Hepatocyte (in vitro differentiated cells): ENCODE results near the gene VOPP1. TPM values are rescaled to one million over a fixed set of nuclear protein-coding genes. Genes with fewer than 3 reads are reported as not detected.

Experiments used
- DNase-seq: peaks from one replicate; pipeline ENCODE4 v3.0.0-alpha.2; 2016; ENCODE audit warnings: low spot score
- H2AFZ ChIP-seq: fragments of 200-600 bp; sonication (generic); 2 replicates; pipeline ENCODE4 v1.6.0; 2016; ENCODE audit warnings: antibody characterized with exemption, mild to moderate bottlenecking
- H3K27ac ChIP-seq: fragments of 200-600 bp; sonication (generic); 2 replicates; pipeline ENCODE4 v1.5.1; 2016; ENCODE audit warnings: mild to moderate bottlenecking
- H3K27me3 ChIP-seq: fragments of 200-600 bp; sonication (generic); 2 replicates; pipeline ENCODE4 v1.6.1; 2016
- H3K36me3 ChIP-seq: fragments of 200-600 bp; sonication (generic); replicated peaks from 2 replicates; pipeline ENCODE4 v1.5.1; 2016; ENCODE audit warnings: low read depth; ENCODE audit not compliant: insufficient read depth
- H3K4me1 ChIP-seq: fragments of 200-600 bp; sonication (generic); 2 replicates; pipeline ENCODE4 v1.5.1; 2016; ENCODE audit warnings: mild to moderate bottlenecking, moderate library complexity; ENCODE audit not compliant: insufficient read depth
- H3K4me2 ChIP-seq: fragments of 200-600 bp; sonication (generic); 2 replicates; pipeline ENCODE4 v1.6.0; 2016
- H3K4me3 ChIP-seq: fragments of 200-600 bp; sonication (generic); 2 replicates; pipeline ENCODE4 v1.5.1; 2016; ENCODE audit warnings: mild to moderate bottlenecking
- H3K79me2 ChIP-seq: fragments of 200-600 bp; sonication (generic); 2 replicates; pipeline ENCODE4 v1.6.0; 2017; ENCODE audit warnings: mild to moderate bottlenecking
- H3K9me2 ChIP-seq: fragments of 200-600 bp; sonication (generic); replicated peaks from 2 replicates; pipeline ENCODE4 v1.6.0; 2017; ENCODE audit warnings: mild to moderate bottlenecking; ENCODE audit not compliant: insufficient read depth
- H3K9me3 ChIP-seq: fragments of 200-600 bp; sonication (generic); 2 replicates; pipeline ENCODE4 v1.5.1; 2016; ENCODE audit warnings: low read depth, mild to moderate bottlenecking
- H4K20me1 ChIP-seq: fragments of 200-600 bp; sonication (generic); 2 replicates; pipeline ENCODE4 v1.6.0; 2016; ENCODE audit warnings: mild to moderate bottlenecking; ENCODE audit not compliant: insufficient read depth, poor library complexity, severe bottlenecking
- CTCF ChIP-seq: fragments of 200-600 bp; sonication (generic); IDR thresholded peaks from 2 replicates; pipeline ENCODE4 v1.5.1; 2016; ENCODE audit warnings: antibody characterized with exemption, mild to moderate bottlenecking; ENCODE audit not compliant: poor library complexity
- EZH2 ChIP-seq: fragments of 200-600 bp; sonication (generic); IDR thresholded peaks from 2 replicates; pipeline ENCODE4 v1.6.1; 2016; ENCODE audit warnings: antibody characterized with exemption, mild to moderate bottlenecking, borderline replicate concordance
- EZH2phosphoT487 ChIP-seq: fragments of 200-600 bp; sonication (generic); IDR thresholded peaks from one replicate; pipeline ENCODE4 v1.6.1; 2018; ENCODE audit warnings: antibody characterized with exemption, mild to moderate bottlenecking, low read depth, moderate library complexity; ENCODE audit not compliant: unreplicated experiment, severe bottlenecking
- WGBS: methylation state at CpG from one replicate; pipeline ENCODE4 v1.1.6; 2016; ENCODE audit warnings: low lambda C conversion rate; ENCODE audit errors: missing lambda C conversion rate; 5-methylcytosine and 5-hydroxymethylcytosine counted together
- polyA plus RNA-seq: library from polyadenylated mRNA; unstranded; fragments of >200 nt; fragmentation: Nextera tagmentation; extraction: Ambion mirVana; gene quantifications from 2 replicates; pipeline ENCODE4 v1.2.1, GENCODE V29; 2016
- total RNA-seq: library from RNA; depleted of rRNA; stranded (reverse); fragments of >200 nt; gene quantifications from 2 replicates; pipeline ENCODE4 v1.2.3, GENCODE V29; 2014

The VOPP1 gene
- total and polyA plus RNA-seq, 2 experiments from 2014 or later, result 6.5 to 25.3 TPM

- Histone ChIP-seq H3K4me1 (no peaks in the 10 kb centered on the region), H2AFZ (no peak overlapping the region), H3K9me3 (no peaks in the 10 kb centered on the region), H3K27ac (no peak overlapping the region), H3K36me3 (no peaks in the 10 kb centered on the region), H4K20me1 (no peaks in the 10 kb centered on the region), H3K27me3 (no peaks in the 10 kb centered on the region), H3K4me2 (no peak overlapping the region), H3K79me2 (no peaks in the 10 kb centered on the region), H3K4me3 (no peak overlapping the region), H3K9me2 (no peaks in the 10 kb centered on the region)
- no peak for TF ChIP-seq EZH2
- no peak for TF ChIP-seq EZH2phosphoT487
- TF ChIP-seq CTCF, result no peak
- DNase-seq, result no peak
- WGBS, result 95% methylated on average over 20 of the region's 21 CpGs
Observed at GRCh38 chr7:55524558-55525310, 47.6 kb downstream of the VOPP1 start.

GRCh38 chr7:55523366-55523765 lies 48.9 kb downstream of the VOPP1 start:
- H3K4me3 ChIP-seq, result no peak overlapping the region
- H3K4me2 ChIP-seq, result no peak overlapping the region
- DNase-seq, result no peak
- H3K79me2 ChIP-seq, result no peaks in the 10 kb centered on the region
- no peak overlapping the region for H3K27ac ChIP-seq
- no peak overlapping the region for H2AFZ ChIP-seq
- no peaks in the 10 kb centered on the region for H3K9me2 ChIP-seq
- H3K4me1 ChIP-seq, result no peaks in the 10 kb centered on the region
- no peaks in the 10 kb centered on the region for H3K9me3 ChIP-seq
- WGBS, result 78% methylated on average over 2 of the region's 2 CpGs
- H3K27me3 ChIP-seq, result no peaks in the 10 kb centered on the region
- TF ChIP-seq EZH2, result no peak
- TF ChIP-seq CTCF, result no peak
- TF ChIP-seq EZH2phosphoT487, result no peak
- no peaks in the 10 kb centered on the region for H3K36me3 ChIP-seq
- no peaks in the 10 kb centered on the region for H4K20me1 ChIP-seq

GRCh38 chr7:55521917-55522902 lies 50.1 kb downstream of the VOPP1 start:
- TF ChIP-seq EZH2 (no peak), CTCF (no peak), EZH2phosphoT487 (no peak)
- Histone ChIP-seq H3K36me3 (no peaks in the 10 kb centered on the region), H4K20me1 (no peaks in the 10 kb centered on the region), H3K9me2 (no peaks in the 10 kb centered on the region), H3K9me3 (no peaks in the 10 kb centered on the region), H3K4me1 (no peaks in the 10 kb centered on the region), H3K27ac (no peak overlapping the region), H3K79me2 (no peaks in the 10 kb centered on the region), H3K4me3 (no peak overlapping the region), H2AFZ (no peak overlapping the region), H3K4me2 (no peak overlapping the region), H3K27me3 (no peaks in the 10 kb centered on the region)
- 81% methylated on average over 18 of the region's 18 CpGs for WGBS
- DNase-seq, result no peak
